PFSK-1 (cell line): ENCODE measurements around the gene RAB11A.

Source experiments
- FOXP2 ChIP-seq: optimal IDR thresholded peaks from 2 replicates; pipeline ENCODE3; 2011; ENCODE audit warnings: borderline replicate concordance, control low read depth, inconsistent platforms; ENCODE audit not compliant: insufficient read depth; ENCODE audit errors: extremely low read length, extremely low read depth
- POLR2AphosphoS5 ChIP-seq: IDR thresholded peaks from 2 replicates; pipeline ENCODE4 v1.6.1; 2012; ENCODE audit warnings: low read depth, mild to moderate bottlenecking, control low read depth, low read length, moderate library complexity
- REST ChIP-seq, 2 experiments: IDR thresholded peaks; 2 replicates each; pipeline versions ENCODE4 v1.6.1 to v1.8.0; 2011 to 2012; ENCODE audit warnings: low read depth in 2 of 2, low read length in 2 of 2, control low read depth in 1 of 2, inconsistent platforms in 1 of 2, mild to moderate bottlenecking in 1 of 2, moderate library complexity in 1 of 2; ENCODE audit not compliant: insufficient read depth in 1 of 2
- SIN3A ChIP-seq: IDR thresholded peaks from 2 replicates; pipeline ENCODE4 v1.6.1; 2012; ENCODE audit warnings: mild to moderate bottlenecking, low read length, moderate library complexity, borderline replicate concordance; ENCODE audit not compliant: insufficient read depth
- TAF1 ChIP-seq: IDR thresholded peaks from 2 replicates; pipeline ENCODE4 v1.6.1; 2012; ENCODE audit warnings: low read length, control low read depth, borderline replicate concordance; ENCODE audit not compliant: insufficient read depth

Gene RAB11A

GRCh38 chr15:65836665-65837064 is 32.6 kb upstream of the RAB11A start:
- no peak for TF ChIP-seq TAF1
- TF ChIP-seq FOXP2 = no peak
- no peak for TF ChIP-seq POLR2AphosphoS5
- no peak for TF ChIP-seq SIN3A
- TF ChIP-seq REST (IDR thresholded peaks at IDR 0.05; ENCODE audit: insufficient read depth in 1 of 2, low read depth in 2 of 2, low read length in 2 of 2) = no peak

- TF ChIP-seq SIN3A = no peak
- no peak for TF ChIP-seq TAF1
- no peak for TF ChIP-seq FOXP2
- no peak for TF ChIP-seq POLR2AphosphoS5
- no peak for TF ChIP-seq REST (IDR thresholded peaks at IDR 0.05; ENCODE audit: insufficient read depth in 1 of 2, low read depth in 2 of 2, low read length in 2 of 2)
Observed at GRCh38 chr15:65837301-65838294, 31.7 kb upstream of the RAB11A start.

GRCh38 chr15:65839354-65839901 is 29.9 kb upstream of the RAB11A start:
- TF ChIP-seq SIN3A (no peak), POLR2AphosphoS5 (no peak), REST (IDR thresholded peaks at IDR 0.05; ENCODE audit: insufficient read depth in 1 of 2, low read depth in 2 of 2, low read length in 2 of 2) (no peak), TAF1 (no peak), FOXP2 (no peak)

- TF ChIP-seq SIN3A = no peak
- TF ChIP-seq TAF1 = no peak
- no peak for TF ChIP-seq POLR2AphosphoS5
- TF ChIP-seq FOXP2 = no peak
- no peak for TF ChIP-seq REST (IDR thresholded peaks at IDR 0.05; ENCODE audit: insufficient read depth in 1 of 2, low read depth in 2 of 2, low read length in 2 of 2)
Observed at GRCh38 chr15:65839985-65840384, 29.3 kb upstream of the RAB11A start.
